Fibroblast of pulmonary artery (primary cell): ENCODE data around the gene ARHGEF28.

ENCODE experiments used
- DNase-seq: peaks from one replicate; pipeline ENCODE4 v3.0.0-alpha.2; 2010; ENCODE audit warnings: low read depth
- H3K4me3 ChIP-seq: replicated peaks from 2 replicates; pipeline ENCODE4 v1.5.1; 2011; ENCODE audit warnings: low read depth, mild to moderate bottlenecking, control low read depth, low read length, moderate library complexity
- CTCF ChIP-seq: IDR thresholded peaks from 2 replicates; pipeline ENCODE4 v1.5.1; 2011; ENCODE audit warnings: mild to moderate bottlenecking, control low read depth, low read length, inconsistent platforms; ENCODE audit errors: missing control alignments

ARHGEF28 gene

DNA sequence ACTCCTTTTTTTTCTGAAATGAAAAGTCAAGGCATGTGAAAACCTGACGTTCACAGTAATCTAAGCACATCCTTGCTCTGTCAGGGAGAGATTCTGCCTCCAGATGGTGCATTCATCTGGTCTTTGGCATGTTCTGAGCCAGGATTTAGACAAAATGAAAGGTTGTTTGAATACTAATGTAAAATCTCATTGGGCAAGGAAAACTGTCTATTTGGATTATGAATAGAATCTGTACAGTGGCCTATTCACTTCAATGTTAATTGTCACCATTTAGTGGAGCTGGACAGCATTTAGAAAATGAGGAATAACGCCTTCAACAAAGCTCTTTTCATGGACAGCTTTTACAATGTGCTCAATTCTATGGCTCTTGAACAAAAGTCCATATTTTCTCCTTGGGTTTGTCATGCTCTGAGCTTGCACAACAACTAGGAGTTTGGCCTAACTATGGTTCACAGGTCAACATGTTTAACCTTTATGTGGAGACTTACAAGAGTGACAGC, 28.9 kb downstream of the ARHGEF28 start:
- no peak for DNase-seq
- H3K4me3 ChIP-seq = no peak overlapping the region
- TF ChIP-seq CTCF = no peak

GRCh38 chr5:73655521-73656160, 29.6 kb downstream of the ARHGEF28 start:
- no peak for DNase-seq
- no peak overlapping the region for H3K4me3 ChIP-seq
- TF ChIP-seq CTCF = no peak

DNA sequence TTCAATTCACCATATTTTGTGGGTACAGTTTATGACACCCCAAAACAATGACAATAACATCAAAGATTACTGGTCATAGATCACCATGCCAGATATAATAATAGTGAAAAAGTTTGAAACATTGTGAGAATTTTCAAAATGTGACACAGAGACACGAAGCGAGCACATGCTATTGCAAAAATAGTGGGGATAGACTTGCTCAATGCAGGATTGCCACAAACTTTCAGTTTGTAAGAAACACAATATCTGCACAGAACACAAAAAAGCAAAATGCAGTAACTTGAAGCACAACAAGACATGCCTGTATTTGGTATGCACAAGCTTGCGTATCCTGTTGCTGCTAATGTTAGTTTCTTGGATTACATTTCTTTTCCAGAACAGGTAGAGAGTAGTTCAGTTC, 35.8 kb downstream of the ARHGEF28 start:
- H3K4me3 ChIP-seq = no peak overlapping the region
- no peak for DNase-seq
- TF ChIP-seq CTCF = no peak

GRCh38 chr5:73663161-73663859, 37.3 kb downstream of the ARHGEF28 start:
- TF ChIP-seq CTCF = no peak
- no peak overlapping the region for H3K4me3 ChIP-seq
- DNase-seq = no peak

- DNase-seq = no peak
- no peak for TF ChIP-seq CTCF
- no peak overlapping the region for H3K4me3 ChIP-seq
Measured at GRCh38 chr5:73663860-73664240, 37.9 kb downstream of the ARHGEF28 start.

GRCh38 chr5:73664796-73665195, 38.8 kb downstream of the ARHGEF28 start:
- DNase-seq = no peak
- TF ChIP-seq CTCF = no peak
- H3K4me3 ChIP-seq = no peak overlapping the region
